Lower leg skin (tissue), 3 donors: ENCODE results near the gene RCOR1.

Experiments
- POLR2A ChIP-seq, 2 donors: fragments of 450-650 bp; IDR thresholded peaks; one replicate each; pipeline ENCODE4 v1.6.1; 2016 to 2017; ENCODE audit warnings: antibody characterized with exemption in 2 of 2, mild to moderate bottlenecking in 1 of 2, moderate library complexity in 1 of 2
- TF ChIP-seq, protein P1 (sequence below), 3 donors: fragments of 450-650 bp; IDR thresholded peaks; one replicate each; pipeline ENCODE4 v1.5.1; 2016; ENCODE audit warnings: antibody characterized with exemption in 3 of 3, mild to moderate bottlenecking in 3 of 3, moderate library complexity in 2 of 3

DNA sequence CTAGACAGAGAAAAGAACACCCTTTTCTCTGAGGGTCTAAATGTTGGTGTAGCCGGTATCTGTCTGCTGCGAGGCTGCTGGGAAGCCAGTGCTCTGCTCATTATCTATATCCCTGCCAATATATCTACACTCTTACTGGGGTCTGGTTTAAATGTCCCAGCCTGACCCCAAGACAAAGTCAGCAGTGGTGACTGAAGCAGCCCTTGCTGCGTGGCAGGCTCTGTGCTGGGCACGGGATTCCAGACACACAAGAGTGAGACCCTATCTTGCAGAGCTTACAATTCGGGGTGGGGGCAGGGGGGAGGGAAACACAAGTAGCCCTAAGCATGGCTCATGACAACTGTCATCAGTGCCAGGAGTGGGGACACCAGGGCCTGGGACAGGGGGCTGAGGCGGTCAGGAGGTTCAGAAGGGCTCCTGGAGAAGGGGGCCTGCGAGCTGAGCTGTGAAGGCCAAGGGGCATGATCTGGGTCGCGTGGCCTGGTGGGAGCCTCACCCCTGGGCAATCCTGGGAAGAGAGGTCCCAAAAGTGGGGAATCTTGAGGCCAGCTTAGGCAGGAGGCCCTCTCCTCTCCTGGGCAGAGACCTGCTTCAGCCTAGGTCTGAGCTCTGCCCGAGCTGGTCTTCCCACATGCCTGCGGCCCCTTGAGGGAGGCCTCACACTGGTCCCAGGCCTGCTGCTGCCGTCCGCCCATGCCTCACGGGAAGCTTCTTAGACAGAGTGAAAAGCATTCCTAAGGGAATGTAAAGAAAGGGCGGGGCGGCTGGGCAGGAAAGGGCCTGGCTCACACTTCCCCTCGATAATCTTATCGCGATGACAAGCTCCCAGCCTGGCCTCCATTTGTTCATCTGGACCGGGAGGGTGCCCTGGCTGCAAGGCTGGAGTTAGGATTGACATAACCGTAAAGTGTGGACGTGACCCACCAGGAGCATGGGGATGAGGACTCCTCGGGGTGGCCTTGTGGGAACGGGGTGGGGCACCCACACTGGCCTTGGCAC lies 7.3 kb upstream of the RCOR1 start:
- TF ChIP-seq, protein P1, sequence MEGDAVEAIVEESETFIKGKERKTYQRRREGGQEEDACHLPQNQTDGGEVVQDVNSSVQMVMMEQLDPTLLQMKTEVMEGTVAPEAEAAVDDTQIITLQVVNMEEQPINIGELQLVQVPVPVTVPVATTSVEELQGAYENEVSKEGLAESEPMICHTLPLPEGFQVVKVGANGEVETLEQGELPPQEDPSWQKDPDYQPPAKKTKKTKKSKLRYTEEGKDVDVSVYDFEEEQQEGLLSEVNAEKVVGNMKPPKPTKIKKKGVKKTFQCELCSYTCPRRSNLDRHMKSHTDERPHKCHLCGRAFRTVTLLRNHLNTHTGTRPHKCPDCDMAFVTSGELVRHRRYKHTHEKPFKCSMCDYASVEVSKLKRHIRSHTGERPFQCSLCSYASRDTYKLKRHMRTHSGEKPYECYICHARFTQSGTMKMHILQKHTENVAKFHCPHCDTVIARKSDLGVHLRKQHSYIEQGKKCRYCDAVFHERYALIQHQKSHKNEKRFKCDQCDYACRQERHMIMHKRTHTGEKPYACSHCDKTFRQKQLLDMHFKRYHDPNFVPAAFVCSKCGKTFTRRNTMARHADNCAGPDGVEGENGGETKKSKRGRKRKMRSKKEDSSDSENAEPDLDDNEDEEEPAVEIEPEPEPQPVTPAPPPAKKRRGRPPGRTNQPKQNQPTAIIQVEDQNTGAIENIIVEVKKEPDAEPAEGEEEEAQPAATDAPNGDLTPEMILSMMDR (IDR thresholded peaks at IDR 0.05), result no peak
- TF ChIP-seq POLR2A (IDR thresholded peaks at IDR 0.05), result no peak
